SK-N-SH (cell line): ENCODE results near the gene RALGDS. TPM values are rescaled to one million over a fixed set of nuclear protein-coding genes. Genes with fewer than 3 reads are reported as not detected.

Experiments used
- CTCF ChIA-PET: fragments of 300-600, 350-600 bp; formaldehyde crosslinking; extraction: SDS; loops from one replicate; lab custom pipeline; 2021; lab: Yijun Ruan, JAX
- POLR2A ChIA-PET: fragments of 350-600 bp; sonication (Branson Sonifier 250); formaldehyde crosslinking; extraction: SDS; loops from one replicate; lab custom pipeline; 2020; ENCODE audit warnings: antibody characterized with exemption, inconsistent platforms; lab: Yijun Ruan, JAX
- DNase-seq: peaks from one replicate; pipeline ENCODE4 v3.0.0; 2012
- H2AFZ ChIP-seq: fragments of 200-600 bp; sonication (generic); 2 replicates; pipeline ENCODE4 v1.8.1; 2016; ENCODE audit warnings: antibody characterized with exemption, mild to moderate bottlenecking, low read depth
- H3F3A ChIP-seq: fragments of 200-600 bp; sonication (generic); replicated peaks from 2 replicates; pipeline ENCODE3; 2016; ENCODE audit warnings: antibody characterized with exemption, mild to moderate bottlenecking; ENCODE audit not compliant: insufficient read depth
- H3K27ac ChIP-seq, 2 experiments: fragments of 200-500 bp in 1 of 2; fragments of 200-600 bp in 1 of 2; sonication (Bioruptor generic) in 1 of 2; sonication (generic), shearing (Covaris generic) in 1 of 2; 2 replicates each; pipeline versions ENCODE4 v1.5.1 to v1.6.1; 2014 to 2016; ENCODE audit warnings: low read depth in 2 of 2, inconsistent platforms in 1 of 2, low read length in 1 of 2, mild to moderate bottlenecking in 1 of 2, mixed read lengths in 1 of 2
- H3K27me3 ChIP-seq: fragments of 200-600 bp; sonication (generic), shearing (Covaris generic); 2 replicates; pipeline ENCODE4 v1.6.1; 2016; ENCODE audit warnings: mixed run types; ENCODE audit not compliant: insufficient read depth
- H3K36me3 ChIP-seq, 2 experiments: fragments of 200-500 bp in 1 of 2; fragments of 200-600 bp in 1 of 2; sonication (Bioruptor generic) in 1 of 2; sonication (generic) in 1 of 2; replicated peaks in 1 of 2; 2 replicates each; pipeline versions ENCODE3 to v1.5.1; 2014 to 2016; ENCODE audit warnings: low read length in 1 of 2, mild to moderate bottlenecking in 1 of 2; ENCODE audit not compliant: insufficient read depth in 2 of 2, control insufficient read depth in 1 of 2
- H3K4me1 ChIP-seq, 2 experiments: fragments of 200-500 bp in 1 of 2; fragments of 200-600 bp in 1 of 2; sonication (Bioruptor generic) in 1 of 2; sonication (generic), shearing (Covaris generic) in 1 of 2; 2 replicates each; pipeline versions ENCODE4 v1.5.1 to v1.6.1; 2014 to 2016; ENCODE audit warnings: low read depth in 1 of 2, low read length in 1 of 2, mixed run types in 1 of 2; ENCODE audit not compliant: insufficient read depth in 2 of 2, control insufficient read depth in 1 of 2
- H3K4me2 ChIP-seq: fragments of 200-600 bp; sonication (generic), shearing (Covaris generic); 2 replicates; pipeline ENCODE4 v1.6.1; 2017; ENCODE audit warnings: mixed run types
- H3K4me3 ChIP-seq, 2 experiments: fragments of 200-500 bp in 1 of 2; fragments of 200-600 bp in 1 of 2; sonication (Bioruptor generic) in 1 of 2; sonication (generic), shearing (Covaris generic) in 1 of 2; 2 replicates each; pipeline versions ENCODE4 v1.5.1 to v1.8.1; 2014 to 2016; ENCODE audit warnings: low read depth in 2 of 2, inconsistent platforms in 1 of 2, low read length in 1 of 2, mild to moderate bottlenecking in 1 of 2, mixed read lengths in 1 of 2, moderate library complexity in 1 of 2
- H3K79me2 ChIP-seq: fragments of 200-600 bp; sonication (generic); 2 replicates; pipeline ENCODE4 v1.8.1; 2017; ENCODE audit warnings: mild to moderate bottlenecking; ENCODE audit not compliant: insufficient read depth
- H3K9ac ChIP-seq: fragments of 200-600 bp; sonication (generic); 2 replicates; pipeline ENCODE4 v1.6.1; 2017; ENCODE audit warnings: mixed run types
- H3K9me2 ChIP-seq: fragments of 200-600 bp; sonication (generic); 2 replicates; pipeline ENCODE4 v1.6.1; 2017; ENCODE audit warnings: mixed run types
- H3K9me3 ChIP-seq: fragments of 200-600 bp; sonication (generic); 2 replicates; pipeline ENCODE4 v1.6.1; 2017; ENCODE audit warnings: mixed run types, mild to moderate bottlenecking, moderate library complexity
- H4K20me1 ChIP-seq: fragments of 200-600 bp; sonication (generic); 2 replicates; pipeline ENCODE4 v1.6.1; 2017; ENCODE audit warnings: mild to moderate bottlenecking, mixed run types; ENCODE audit not compliant: insufficient read depth
- EZH2phosphoT487 ChIP-seq: fragments of 200-600 bp; sonication (generic); IDR thresholded peaks from 2 replicates; pipeline ENCODE4 v1.6.1; 2017; ENCODE audit warnings: low read depth, mixed run types, mild to moderate bottlenecking, antibody characterized with exemption, moderate library complexity, borderline replicate concordance
- FOSL2 ChIP-seq: IDR thresholded peaks from 2 replicates; pipeline ENCODE4 v1.4.0; 2012; ENCODE audit warnings: low read depth, mild to moderate bottlenecking, moderate library complexity, borderline replicate concordance
- FOXJ3 ChIP-seq: sonication (generic); formaldehyde crosslinking; IDR thresholded peaks from 2 replicates; pipeline ENCODE4 v1.5.1; 2020; ENCODE audit warnings: mild to moderate bottlenecking, missing genetic modification reagents
- GATA2 ChIP-seq: sonication (generic); formaldehyde crosslinking; IDR thresholded peaks from 2 replicates; pipeline ENCODE4 v1.5.0; 2020; ENCODE audit warnings: mild to moderate bottlenecking, missing genetic modification reagents
- JUND ChIP-seq: IDR thresholded peaks from 2 replicates; pipeline ENCODE4 v1.4.0; 2012
- MEF2A ChIP-seq: IDR thresholded peaks from 2 replicates; pipeline ENCODE4 v1.4.0; 2012; ENCODE audit warnings: low read depth, borderline replicate concordance
- NRF1 ChIP-seq: IDR thresholded peaks from 2 replicates; pipeline ENCODE4 v1.6.1; 2012; ENCODE audit warnings: low read depth, mild to moderate bottlenecking, low read length
- POLR2AphosphoS5 ChIP-seq: IDR thresholded peaks from 2 replicates; pipeline ENCODE4 v1.6.1; 2012; ENCODE audit warnings: low read depth, low read length
- RFX5 ChIP-seq: IDR thresholded peaks from 2 replicates; pipeline ENCODE4 v1.6.1; 2012; ENCODE audit warnings: mild to moderate bottlenecking, improper control_type of control experiment, low read length
- SIN3A ChIP-seq: IDR thresholded peaks from 2 replicates; pipeline ENCODE4 v1.6.1; 2012; ENCODE audit warnings: low read depth, mild to moderate bottlenecking, low read length, moderate library complexity, borderline replicate concordance
- SMC3 ChIP-seq: IDR thresholded peaks from 2 replicates; pipeline ENCODE4 v1.6.1; 2012; ENCODE audit warnings: low read depth, low read length, improper control_type of control experiment
- TCF12 ChIP-seq: IDR thresholded peaks from 2 replicates; pipeline ENCODE4 v1.4.0; 2012
- WGBS: methylation state at CpG from one replicate; pipeline ENCODE4 v1.1.6; 2017; ENCODE audit warnings: low lambda C conversion rate; 5-methylcytosine and 5-hydroxymethylcytosine counted together
- polyA plus RNA-seq, 3 experiments: library from polyadenylated mRNA; depleted of rRNA; stranded (reverse); fragments of >200 nt; gene quantifications; 2 replicates each; pipeline ENCODE4 v1.2.3, GENCODE V29; 2012
- TF ChIP-seq, protein P1 (sequence below): IDR thresholded peaks from 2 replicates; pipeline ENCODE4 v1.6.1; 2012; ENCODE audit warnings: mild to moderate bottlenecking, low read depth, low read length, moderate library complexity
- TF ChIP-seq, protein P2 (sequence below): IDR thresholded peaks from 2 replicates; pipeline ENCODE4 v1.4.0; 2012; ENCODE audit warnings: low read depth, borderline replicate concordance
- TF ChIP-seq, protein P3 (sequence below): IDR thresholded peaks from 2 replicates; pipeline ENCODE4; 2012
- TF ChIP-seq, protein P4 (sequence below): fragments of 150-350 bp; IDR thresholded peaks from 2 replicates; pipeline ENCODE4 v1.6.1; 2016; ENCODE audit warnings: mild to moderate bottlenecking, low read depth, low read length
- TF ChIP-seq, protein P5 (sequence below): IDR thresholded peaks from 2 replicates; pipeline ENCODE4 v1.4.0; 2012; ENCODE audit warnings: low read depth, borderline replicate concordance

RALGDS gene
- polyA plus RNA-seq, 1 of the 3 experiments (the other 2 are of a cell fraction) = 64.7 TPM

DNA sequence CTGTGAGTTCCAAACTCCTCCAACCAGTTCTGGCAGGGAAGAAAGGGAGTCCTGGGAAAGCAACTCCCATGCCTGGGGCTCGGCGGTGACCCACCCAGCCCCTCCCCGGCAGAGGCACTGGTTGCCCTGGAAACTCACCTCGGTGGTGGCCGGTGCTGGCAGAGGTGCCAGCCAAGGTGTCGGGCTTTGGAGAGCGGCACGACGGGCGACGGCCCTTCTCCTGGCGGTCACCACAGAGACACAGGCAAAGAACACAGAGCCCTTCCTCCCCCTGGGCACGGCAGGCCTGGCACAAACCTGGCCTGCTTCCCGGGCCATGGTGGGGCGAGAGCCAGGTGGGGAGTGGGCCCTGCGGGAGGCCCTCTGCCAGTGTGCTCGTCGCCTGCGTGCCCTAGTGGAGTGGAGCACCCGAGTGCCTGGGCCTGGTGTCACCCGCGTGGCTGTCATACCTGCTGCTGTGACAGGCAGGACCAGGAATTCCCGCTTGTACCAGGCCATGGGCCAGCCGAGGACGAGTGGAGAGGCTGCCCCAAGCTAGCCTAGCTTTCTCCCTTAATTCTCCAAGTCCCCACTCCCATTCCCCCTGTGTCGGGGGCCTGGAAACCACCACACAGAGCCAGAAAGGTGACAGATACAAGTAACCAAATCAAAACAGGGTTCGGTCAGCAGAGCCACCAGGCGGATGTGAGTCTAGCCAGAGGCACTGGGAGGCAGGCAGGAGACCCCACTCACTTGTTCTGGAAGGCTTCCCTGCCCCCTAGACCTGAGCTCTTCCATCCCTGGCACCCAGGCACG, 8.2 kb upstream of the RALGDS start:
- Histone ChIP-seq H2AFZ (no peak overlapping the region), H3K27me3 (no peaks in the 10 kb centered on the region), H3K9me3 (no peaks in the 10 kb centered on the region), H3K9me2 (no peaks in the 10 kb centered on the region), H3K4me1 (peaks cover 15 to 60% of the 10 kb centered on the region in 2 experiments; a peak in 2 of 4 replicates), H3K27ac (peak overlapping the region in 1 of 2 experiments; percentile 14; a peak in 1 of 4 replicates), H4K20me1 (peaks cover 59% of the 10 kb centered on the region), H3K4me3 (no peak overlapping the region), H3K79me2 (peaks cover 9% of the 10 kb centered on the region; the same call in 1 of the 2 replicates), H3K36me3 (no peaks in the 10 kb centered on the region), H3K9ac (no peak overlapping the region), H3F3A (peaks cover 4% of the 10 kb centered on the region), H3K4me2 (no peak overlapping the region)
- POLR2A ChIA-PET = no interaction called here
- 89% methylated on average over 8 of the region's 29 CpGs for WGBS
- peak; percentile 61 for DNase-seq
- CTCF ChIA-PET = interaction anchor here (0.7 to 12.1 kb wide), 2 partner anchors 10 to 17 kb away, joined by 3 to 163 read pairs; no protein-coding TSS in a partner anchor
- TF ChIP-seq RFX5 (no peak), FOSL2 (no peak), FOXJ3 (CRISPR knock-in tag) (no peak), GATA2 (no peak), JUND (no peak), POLR2AphosphoS5 (no peak), SIN3A (no peak), MEF2A (no peak)

DNA sequence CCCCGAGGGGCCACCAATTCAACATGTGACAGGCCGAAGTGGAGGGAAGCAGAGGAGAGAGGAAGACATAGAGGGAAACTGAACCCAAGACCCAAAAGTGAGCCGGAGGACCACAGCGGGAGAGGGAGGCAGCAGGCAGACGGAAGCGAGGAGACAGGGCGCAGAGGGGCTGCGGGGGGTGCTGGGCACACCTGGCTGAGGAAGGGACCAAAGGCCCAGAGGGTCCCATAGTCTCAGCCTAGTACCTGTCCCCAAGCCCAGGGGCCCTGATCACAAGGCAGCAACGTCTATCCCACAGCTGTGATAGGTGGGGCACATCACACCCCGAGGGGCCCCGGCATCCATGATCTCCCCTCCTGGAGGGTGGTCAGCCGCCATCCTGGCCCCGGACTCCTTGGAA, 7.1 kb upstream of the RALGDS start:
- Histone ChIP-seq H3K27ac (no peak overlapping the region), H3K4me2 (no peak overlapping the region), H3K9me2 (no peaks in the 10 kb centered on the region), H2AFZ (no peak overlapping the region), H3K4me3 (no peak overlapping the region), H4K20me1 (peaks cover 51% of the 10 kb centered on the region), H3K9me3 (no peaks in the 10 kb centered on the region), H3K4me1 (peaks cover 11 to 55% of the 10 kb centered on the region in 2 experiments; a peak in 3 of 4 replicates), H3K27me3 (no peaks in the 10 kb centered on the region), H3K9ac (no peak overlapping the region), H3F3A (peaks cover 3% of the 10 kb centered on the region), H3K36me3 (no peaks in the 10 kb centered on the region), H3K79me2 (peaks cover 7% of the 10 kb centered on the region; the same call in 1 of the 2 replicates)
- POLR2A ChIA-PET = no interaction called here
- WGBS = 94% methylated on average over 8 of the region's 13 CpGs
- no peak for DNase-seq
- CTCF ChIA-PET = interaction anchor here (1.0 to 4.3 kb wide), 4 partner anchors 16 to 29 kb away, joined by 3 to 28 read pairs (median 4); no protein-coding TSS in a partner anchor
- TF ChIP-seq FOSL2 = no peak
- no peak for TF ChIP-seq NRF1
- TF ChIP-seq SIN3A = no peak
- TF ChIP-seq, protein P1, sequence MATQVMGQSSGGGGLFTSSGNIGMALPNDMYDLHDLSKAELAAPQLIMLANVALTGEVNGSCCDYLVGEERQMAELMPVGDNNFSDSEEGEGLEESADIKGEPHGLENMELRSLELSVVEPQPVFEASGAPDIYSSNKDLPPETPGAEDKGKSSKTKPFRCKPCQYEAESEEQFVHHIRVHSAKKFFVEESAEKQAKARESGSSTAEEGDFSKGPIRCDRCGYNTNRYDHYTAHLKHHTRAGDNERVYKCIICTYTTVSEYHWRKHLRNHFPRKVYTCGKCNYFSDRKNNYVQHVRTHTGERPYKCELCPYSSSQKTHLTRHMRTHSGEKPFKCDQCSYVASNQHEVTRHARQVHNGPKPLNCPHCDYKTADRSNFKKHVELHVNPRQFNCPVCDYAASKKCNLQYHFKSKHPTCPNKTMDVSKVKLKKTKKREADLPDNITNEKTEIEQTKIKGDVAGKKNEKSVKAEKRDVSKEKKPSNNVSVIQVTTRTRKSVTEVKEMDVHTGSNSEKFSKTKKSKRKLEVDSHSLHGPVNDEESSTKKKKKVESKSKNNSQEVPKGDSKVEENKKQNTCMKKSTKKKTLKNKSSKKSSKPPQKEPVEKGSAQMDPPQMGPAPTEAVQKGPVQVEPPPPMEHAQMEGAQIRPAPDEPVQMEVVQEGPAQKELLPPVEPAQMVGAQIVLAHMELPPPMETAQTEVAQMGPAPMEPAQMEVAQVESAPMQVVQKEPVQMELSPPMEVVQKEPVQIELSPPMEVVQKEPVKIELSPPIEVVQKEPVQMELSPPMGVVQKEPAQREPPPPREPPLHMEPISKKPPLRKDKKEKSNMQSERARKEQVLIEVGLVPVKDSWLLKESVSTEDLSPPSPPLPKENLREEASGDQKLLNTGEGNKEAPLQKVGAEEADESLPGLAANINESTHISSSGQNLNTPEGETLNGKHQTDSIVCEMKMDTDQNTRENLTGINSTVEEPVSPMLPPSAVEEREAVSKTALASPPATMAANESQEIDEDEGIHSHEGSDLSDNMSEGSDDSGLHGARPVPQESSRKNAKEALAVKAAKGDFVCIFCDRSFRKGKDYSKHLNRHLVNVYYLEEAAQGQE = no peak
- no peak for TF ChIP-seq TCF12
- no peak for TF ChIP-seq EZH2phosphoT487
- TF ChIP-seq, protein P2, sequence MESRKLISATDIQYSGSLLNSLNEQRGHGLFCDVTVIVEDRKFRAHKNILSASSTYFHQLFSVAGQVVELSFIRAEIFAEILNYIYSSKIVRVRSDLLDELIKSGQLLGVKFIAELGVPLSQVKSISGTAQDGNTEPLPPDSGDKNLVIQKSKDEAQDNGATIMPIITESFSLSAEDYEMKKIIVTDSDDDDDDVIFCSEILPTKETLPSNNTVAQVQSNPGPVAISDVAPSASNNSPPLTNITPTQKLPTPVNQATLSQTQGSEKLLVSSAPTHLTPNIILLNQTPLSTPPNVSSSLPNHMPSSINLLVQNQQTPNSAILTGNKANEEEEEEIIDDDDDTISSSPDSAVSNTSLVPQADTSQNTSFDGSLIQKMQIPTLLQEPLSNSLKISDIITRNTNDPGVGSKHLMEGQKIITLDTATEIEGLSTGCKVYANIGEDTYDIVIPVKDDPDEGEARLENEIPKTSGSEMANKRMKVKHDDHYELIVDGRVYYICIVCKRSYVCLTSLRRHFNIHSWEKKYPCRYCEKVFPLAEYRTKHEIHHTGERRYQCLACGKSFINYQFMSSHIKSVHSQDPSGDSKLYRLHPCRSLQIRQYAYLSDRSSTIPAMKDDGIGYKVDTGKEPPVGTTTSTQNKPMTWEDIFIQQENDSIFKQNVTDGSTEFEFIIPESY = no peak
- TF ChIP-seq SMC3 = no peak
- TF ChIP-seq, protein P3, sequence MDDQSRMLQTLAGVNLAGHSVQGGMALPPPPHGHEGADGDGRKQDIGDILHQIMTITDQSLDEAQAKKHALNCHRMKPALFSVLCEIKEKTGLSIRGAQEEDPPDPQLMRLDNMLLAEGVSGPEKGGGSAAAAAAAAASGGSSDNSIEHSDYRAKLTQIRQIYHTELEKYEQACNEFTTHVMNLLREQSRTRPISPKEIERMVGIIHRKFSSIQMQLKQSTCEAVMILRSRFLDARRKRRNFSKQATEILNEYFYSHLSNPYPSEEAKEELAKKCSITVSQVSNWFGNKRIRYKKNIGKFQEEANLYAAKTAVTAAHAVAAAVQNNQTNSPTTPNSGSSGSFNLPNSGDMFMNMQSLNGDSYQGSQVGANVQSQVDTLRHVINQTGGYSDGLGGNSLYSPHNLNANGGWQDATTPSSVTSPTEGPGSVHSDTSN = no peak
- TF ChIP-seq MEF2A = no peak
- TF ChIP-seq, protein P4, sequence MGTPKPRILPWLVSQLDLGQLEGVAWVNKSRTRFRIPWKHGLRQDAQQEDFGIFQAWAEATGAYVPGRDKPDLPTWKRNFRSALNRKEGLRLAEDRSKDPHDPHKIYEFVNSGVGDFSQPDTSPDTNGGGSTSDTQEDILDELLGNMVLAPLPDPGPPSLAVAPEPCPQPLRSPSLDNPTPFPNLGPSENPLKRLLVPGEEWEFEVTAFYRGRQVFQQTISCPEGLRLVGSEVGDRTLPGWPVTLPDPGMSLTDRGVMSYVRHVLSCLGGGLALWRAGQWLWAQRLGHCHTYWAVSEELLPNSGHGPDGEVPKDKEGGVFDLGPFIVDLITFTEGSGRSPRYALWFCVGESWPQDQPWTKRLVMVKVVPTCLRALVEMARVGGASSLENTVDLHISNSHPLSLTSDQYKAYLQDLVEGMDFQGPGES = no peak
- TF ChIP-seq, protein P5, sequence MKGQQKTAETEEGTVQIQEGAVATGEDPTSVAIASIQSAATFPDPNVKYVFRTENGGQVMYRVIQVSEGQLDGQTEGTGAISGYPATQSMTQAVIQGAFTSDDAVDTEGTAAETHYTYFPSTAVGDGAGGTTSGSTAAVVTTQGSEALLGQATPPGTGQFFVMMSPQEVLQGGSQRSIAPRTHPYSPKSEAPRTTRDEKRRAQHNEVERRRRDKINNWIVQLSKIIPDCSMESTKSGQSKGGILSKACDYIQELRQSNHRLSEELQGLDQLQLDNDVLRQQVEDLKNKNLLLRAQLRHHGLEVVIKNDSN = no peak
